ENCODE measurements around the gene CDH4. TPM values are rescaled to one million over a fixed set of nuclear protein-coding genes. Genes with fewer than 3 reads are reported as not detected.

CDH4 gene
- total and polyA plus RNA-seq, 2 of the 13 experiments (the other 11 are each of a cell fraction or from before 2014, with no cell fraction given): not detected

DNA sequence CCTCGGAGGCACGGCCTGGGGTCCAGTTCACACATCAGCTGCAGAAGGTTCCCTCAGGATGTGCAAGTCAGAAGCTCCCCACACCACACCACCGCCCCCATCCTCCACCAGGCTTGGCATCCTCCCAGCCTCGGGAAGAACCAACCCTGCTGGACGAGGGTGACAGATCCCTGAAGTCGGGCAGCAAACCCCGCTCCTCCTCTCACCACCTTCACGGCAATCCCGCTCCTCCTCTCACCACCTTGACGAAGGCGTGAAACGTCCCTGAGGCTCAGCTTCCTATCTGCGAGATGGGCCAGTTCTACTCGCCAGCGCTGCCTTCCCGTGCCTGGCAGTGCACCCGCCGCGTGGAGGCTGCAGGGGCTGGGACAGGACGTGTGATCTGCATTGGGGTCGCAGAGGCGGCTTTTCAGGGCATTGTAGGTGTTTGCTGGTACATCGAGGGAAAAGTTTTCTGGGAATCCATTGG, 486.6 kb downstream of the CDH4 start (continued):
- TF ChIP-seq, protein P1, sequence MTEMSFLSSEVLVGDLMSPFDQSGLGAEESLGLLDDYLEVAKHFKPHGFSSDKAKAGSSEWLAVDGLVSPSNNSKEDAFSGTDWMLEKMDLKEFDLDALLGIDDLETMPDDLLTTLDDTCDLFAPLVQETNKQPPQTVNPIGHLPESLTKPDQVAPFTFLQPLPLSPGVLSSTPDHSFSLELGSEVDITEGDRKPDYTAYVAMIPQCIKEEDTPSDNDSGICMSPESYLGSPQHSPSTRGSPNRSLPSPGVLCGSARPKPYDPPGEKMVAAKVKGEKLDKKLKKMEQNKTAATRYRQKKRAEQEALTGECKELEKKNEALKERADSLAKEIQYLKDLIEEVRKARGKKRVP (CRISPR knock-in tag; IDR thresholded peaks at IDR 0.05): no peak

DNA sequence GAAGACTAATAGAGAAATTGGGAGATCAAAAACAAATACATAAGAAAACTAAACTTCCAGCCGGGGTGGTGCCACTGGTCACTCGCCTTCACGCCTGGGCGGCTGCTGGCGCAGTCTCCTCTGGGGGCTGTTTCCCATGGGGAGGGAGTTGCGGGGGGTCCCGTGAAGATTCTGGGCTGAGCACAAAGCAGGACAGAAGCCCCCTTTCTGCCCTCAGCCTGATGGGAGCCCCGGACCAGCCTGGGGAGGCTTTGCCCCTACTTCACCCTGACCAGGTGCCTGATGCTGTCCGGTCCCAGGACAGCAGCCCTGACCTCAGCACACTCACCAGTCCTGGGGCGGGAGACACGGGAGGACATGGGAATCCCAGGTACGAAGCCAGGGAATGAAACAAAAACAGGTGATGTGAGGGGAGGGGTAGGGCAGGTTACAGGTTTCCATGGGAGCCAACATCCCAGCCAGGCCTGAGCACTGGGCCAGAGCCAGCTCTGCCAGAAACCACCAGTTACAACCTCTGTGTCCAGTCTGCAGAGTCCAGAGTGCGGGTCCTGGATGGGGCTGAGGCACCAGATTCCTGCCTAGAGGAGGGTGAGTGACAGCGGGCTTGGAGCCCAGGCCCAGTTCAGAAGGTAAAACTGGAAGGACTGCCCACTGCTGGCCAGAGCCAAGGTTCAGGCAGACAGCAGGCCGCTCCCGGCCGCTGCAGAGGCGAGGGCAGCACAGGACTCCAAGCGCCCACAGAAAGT, 487.2 kb downstream of the CDH4 start:
- in situ Hi-C loops (cut with HindIII; ENCODE audit: extremely low pct_ligation_motif_present, low pct_unique_long_range_greater_than_20kb): no loop called here
- no peaks in the 10 kb centered on the region for H3K9me3 ChIP-seq (ENCODE audit: low read length)
- ChIA-PET CTCF (ENCODE audit: low intra/inter-chr PET ratio, low total read pairs) (no interaction called here), POLR2A (no interaction called here)
- 42% methylated on average over 12 of the region's 19 CpGs for WGBS (ENCODE audit: low lambda C conversion rate)
- no peak for FAIRE-seq
- BruUV-seq (replicated peaks): no TSS peak
- no peak for DNase-seq (ENCODE audit: low spot score)
- intact Hi-C loops (cut with micrococcal nuclease; ENCODE audit: unreplicated experiment): no loop called here
- no peaks in the 10 kb centered on the region for H3K79me2 ChIP-seq (ENCODE audit: insufficient read depth, low read length)
- ATAC-seq: peak; percentile 76
- H2AFZ ChIP-seq (ENCODE audit: low read length): no peak overlapping the region
- H3K4me1 ChIP-seq (ENCODE audit: insufficient read depth, low read length): peaks cover 5% of the 10 kb centered on the region; the same call in 1 of the 2 replicates
- H3K4me3 ChIP-seq (replicated peaks in 1 of 3; ENCODE audit: insufficient read depth in 1 of 3, low read depth in 2 of 3, low read length in 3 of 3): no peak overlapping the region
- H3K27ac ChIP-seq (ENCODE audit: extremely low read length, insufficient read depth, low read length): no peak overlapping the region
- no peaks in the 10 kb centered on the region for H3K36me3 ChIP-seq (replicated peaks in 1 of 2; ENCODE audit: control insufficient read depth in 1 of 2, insufficient read depth in 2 of 2, low read length in 2 of 2)
- peaks cover 3% of the 10 kb centered on the region; the same call in 1 of the 2 replicates for H4K20me1 ChIP-seq (ENCODE audit: insufficient read depth, low read length)
- TF ChIP-seq ZFYVE20 (CRISPR knock-in tag; IDR thresholded peaks at IDR 0.05; ENCODE audit: borderline replicate concordance, low read depth) (no peak), STAG1 (CRISPR knock-in tag; IDR thresholded peaks at IDR 0.05) (peak; percentile 14; the same call in 1 of the 2 replicates), ZNF839 (CRISPR knock-in tag; IDR thresholded peaks at IDR 0.05; ENCODE audit: borderline replicate concordance) (no peak), TBX2 (CRISPR knock-in tag; IDR thresholded peaks at IDR 0.05; ENCODE audit: borderline replicate concordance) (no peak), HNRNPLL (IDR thresholded peaks at IDR 0.05; ENCODE audit: low read depth, low read length, poor library complexity, severe bottlenecking) (peak; percentile 15)
- TF ChIP-seq, protein P2, sequence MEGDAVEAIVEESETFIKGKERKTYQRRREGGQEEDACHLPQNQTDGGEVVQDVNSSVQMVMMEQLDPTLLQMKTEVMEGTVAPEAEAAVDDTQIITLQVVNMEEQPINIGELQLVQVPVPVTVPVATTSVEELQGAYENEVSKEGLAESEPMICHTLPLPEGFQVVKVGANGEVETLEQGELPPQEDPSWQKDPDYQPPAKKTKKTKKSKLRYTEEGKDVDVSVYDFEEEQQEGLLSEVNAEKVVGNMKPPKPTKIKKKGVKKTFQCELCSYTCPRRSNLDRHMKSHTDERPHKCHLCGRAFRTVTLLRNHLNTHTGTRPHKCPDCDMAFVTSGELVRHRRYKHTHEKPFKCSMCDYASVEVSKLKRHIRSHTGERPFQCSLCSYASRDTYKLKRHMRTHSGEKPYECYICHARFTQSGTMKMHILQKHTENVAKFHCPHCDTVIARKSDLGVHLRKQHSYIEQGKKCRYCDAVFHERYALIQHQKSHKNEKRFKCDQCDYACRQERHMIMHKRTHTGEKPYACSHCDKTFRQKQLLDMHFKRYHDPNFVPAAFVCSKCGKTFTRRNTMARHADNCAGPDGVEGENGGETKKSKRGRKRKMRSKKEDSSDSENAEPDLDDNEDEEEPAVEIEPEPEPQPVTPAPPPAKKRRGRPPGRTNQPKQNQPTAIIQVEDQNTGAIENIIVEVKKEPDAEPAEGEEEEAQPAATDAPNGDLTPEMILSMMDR (CRISPR knock-in tag; IDR thresholded peaks at IDR 0.05): peak; percentile 36; the same call in 1 of the 2 replicates
- peaks cover 38 to 90% of the 10 kb centered on the region in 2 experiments for H3K27me3 ChIP-seq (ENCODE audit: control insufficient read depth in 1 of 2, insufficient read depth in 2 of 2, low read length in 2 of 2)
- no peak overlapping the region for H3K4me2 ChIP-seq (ENCODE audit: low read depth, low read length)
- H3K9ac ChIP-seq (ENCODE audit: insufficient read depth, low read depth, low read length): no peak overlapping the region

Measured in HepG2 (cell line).